Muscle layer of duodenum (tissue), 2 donors: ENCODE measurements around the gene PTPRJ.
"Not testable (repeated sequence)": the region's sequence is repeated elsewhere in the genome, so short reads cannot be mapped to it uniquely, and the experiment has no call there.

Experiments
- H3K27ac ChIP-seq: one replicate; pipeline ENCODE4 v1.7.0; 2013; ENCODE audit warnings: mild to moderate bottlenecking, low read length
- H3K27me3 ChIP-seq: one replicate; pipeline ENCODE4 v1.7.0; 2013; ENCODE audit warnings: low read depth, mild to moderate bottlenecking, control low read depth, low read length
- H3K36me3 ChIP-seq, 2 donors: one replicate each; pipeline ENCODE4 v1.7.0; 2013; ENCODE audit warnings: low read length in 2 of 2, control low read depth in 1 of 2, mild to moderate bottlenecking in 1 of 2; ENCODE audit not compliant: insufficient read depth in 2 of 2, control insufficient read depth in 1 of 2
- H3K4me1 ChIP-seq, 2 donors: one replicate each; pipeline ENCODE4 v1.7.0; 2013; ENCODE audit warnings: low read length in 2 of 2, mild to moderate bottlenecking in 2 of 2, control low read depth in 1 of 2, moderate library complexity in 1 of 2; ENCODE audit not compliant: insufficient read depth in 2 of 2, control insufficient read depth in 1 of 2
- H3K4me3 ChIP-seq, 2 donors: one replicate each; pipeline ENCODE4 v1.7.0; 2013; ENCODE audit warnings: low read length in 2 of 2, low read depth in 1 of 2, mild to moderate bottlenecking in 1 of 2
- H3K9me3 ChIP-seq, 2 donors: one replicate each; pipeline ENCODE4 v1.7.0; 2013; ENCODE audit warnings: low read length in 2 of 2, control low read depth in 1 of 2, mild to moderate bottlenecking in 1 of 2; ENCODE audit not compliant: control insufficient read depth in 1 of 2
- donor health status: healthy.

The PTPRJ gene

GRCh38 chr11:48139896-48140295 is 159.5 kb downstream of the PTPRJ start:
- peaks cover 28 to 45% of the 10 kb centered on the region in 2 donors for H3K36me3 ChIP-seq
- not testable (repeated sequence) for H3K9me3 ChIP-seq

GRCh38 chr11:48141475-48142122 is 161.2 kb downstream of the PTPRJ start:
- Histone ChIP-seq H3K36me3 (peaks cover 26 to 47% of the 10 kb centered on the region in 2 donors), H3K27ac (no peak overlapping the region)

More at GRCh38 chr11:48139896-48140295, 159.5 kb downstream of the PTPRJ start:
- peaks cover 0 to 11% of the 10 kb centered on the region in 2 donors for H3K4me1 ChIP-seq
- H3K27me3 ChIP-seq, H3K27ac ChIP-seq, H3K4me3 ChIP-seq: not testable (repeated sequence)

GRCh38 chr11:48142889-48143288 is 162.5 kb downstream of the PTPRJ start:
- H3K9me3 ChIP-seq: no peaks in the 10 kb centered on the region
- H3K4me3 ChIP-seq: no peak overlapping the region
- peaks cover 36 to 40% of the 10 kb centered on the region in 2 donors for H3K36me3 ChIP-seq
- H3K27me3 ChIP-seq: no peaks in the 10 kb centered on the region
- peaks cover 0 to 11% of the 10 kb centered on the region in 2 donors for H3K4me1 ChIP-seq
- H3K27ac ChIP-seq: no peak overlapping the region

More at GRCh38 chr11:48141475-48142122, 161.2 kb downstream of the PTPRJ start:
- Histone ChIP-seq H3K4me1 (peaks cover 0 to 11% of the 10 kb centered on the region in 2 donors), H3K27me3 (no peaks in the 10 kb centered on the region), H3K4me3 (no peak overlapping the region), H3K9me3 (no peaks in the 10 kb centered on the region)

DNA sequence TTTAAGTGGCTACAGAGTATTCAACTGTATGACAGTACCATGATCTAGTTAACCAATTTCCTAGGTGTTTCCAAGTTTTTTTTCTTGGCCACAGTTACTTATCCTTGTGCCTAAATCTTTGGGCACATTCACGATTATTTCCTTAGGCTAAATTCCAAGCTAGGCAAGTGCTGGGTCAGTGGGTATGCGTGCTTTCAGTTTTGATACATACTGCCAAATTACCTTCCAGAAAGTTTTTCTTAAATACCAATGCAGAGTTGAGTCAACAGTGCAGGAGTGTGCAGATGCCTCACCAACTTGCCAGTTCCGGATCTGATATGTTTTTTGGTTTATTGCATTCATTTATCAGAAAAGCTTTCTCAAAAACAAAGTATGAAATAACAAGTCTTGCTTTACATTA is 168.4 kb downstream of the PTPRJ start:
- Histone ChIP-seq H3K36me3 (peaks cover 40 to 46% of the 10 kb centered on the region in 2 donors), H3K4me1 (no peaks in the 10 kb centered on the region), H3K27me3 (no peaks in the 10 kb centered on the region), H3K4me3 (no peak overlapping the region), H3K27ac (no peak overlapping the region), H3K9me3 (no peaks in the 10 kb centered on the region)

- H3K4me3 ChIP-seq: no peak overlapping the region
- no peaks in the 10 kb centered on the region for H3K9me3 ChIP-seq
- H3K4me1 ChIP-seq: no peaks in the 10 kb centered on the region
- peaks cover 31 to 46% of the 10 kb centered on the region in 2 donors for H3K36me3 ChIP-seq
- H3K27me3 ChIP-seq: no peaks in the 10 kb centered on the region
- H3K27ac ChIP-seq: no peak overlapping the region
Measured at GRCh38 chr11:48150213-48150612, 169.9 kb downstream of the PTPRJ start.

DNA sequence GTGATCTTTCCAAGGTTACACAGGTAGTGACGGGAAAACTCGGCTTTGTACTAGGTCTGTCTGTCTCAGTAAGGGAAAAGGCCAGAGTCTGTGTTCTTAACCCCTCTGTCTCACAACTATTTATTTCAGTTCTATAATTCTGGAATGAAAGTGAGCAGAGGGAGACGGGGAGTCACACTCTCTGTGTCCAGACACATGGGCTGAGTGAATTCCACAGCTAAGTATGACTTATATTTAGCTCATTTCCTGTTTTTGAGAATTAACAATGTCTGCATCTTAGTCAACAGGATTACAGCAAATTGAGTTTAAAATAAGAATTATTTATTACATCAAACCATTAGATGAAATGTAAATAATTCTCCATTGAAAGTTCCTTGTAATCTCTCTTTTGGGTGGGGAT is 173.8 kb downstream of the PTPRJ start:
- Histone ChIP-seq H3K27me3 (no peaks in the 10 kb centered on the region), H3K36me3 (peaks cover 30 to 63% of the 10 kb centered on the region in 2 donors), H3K27ac (no peak overlapping the region), H3K9me3 (no peaks in the 10 kb centered on the region), H3K4me1 (no peaks in the 10 kb centered on the region), H3K4me3 (no peak overlapping the region)

DNA sequence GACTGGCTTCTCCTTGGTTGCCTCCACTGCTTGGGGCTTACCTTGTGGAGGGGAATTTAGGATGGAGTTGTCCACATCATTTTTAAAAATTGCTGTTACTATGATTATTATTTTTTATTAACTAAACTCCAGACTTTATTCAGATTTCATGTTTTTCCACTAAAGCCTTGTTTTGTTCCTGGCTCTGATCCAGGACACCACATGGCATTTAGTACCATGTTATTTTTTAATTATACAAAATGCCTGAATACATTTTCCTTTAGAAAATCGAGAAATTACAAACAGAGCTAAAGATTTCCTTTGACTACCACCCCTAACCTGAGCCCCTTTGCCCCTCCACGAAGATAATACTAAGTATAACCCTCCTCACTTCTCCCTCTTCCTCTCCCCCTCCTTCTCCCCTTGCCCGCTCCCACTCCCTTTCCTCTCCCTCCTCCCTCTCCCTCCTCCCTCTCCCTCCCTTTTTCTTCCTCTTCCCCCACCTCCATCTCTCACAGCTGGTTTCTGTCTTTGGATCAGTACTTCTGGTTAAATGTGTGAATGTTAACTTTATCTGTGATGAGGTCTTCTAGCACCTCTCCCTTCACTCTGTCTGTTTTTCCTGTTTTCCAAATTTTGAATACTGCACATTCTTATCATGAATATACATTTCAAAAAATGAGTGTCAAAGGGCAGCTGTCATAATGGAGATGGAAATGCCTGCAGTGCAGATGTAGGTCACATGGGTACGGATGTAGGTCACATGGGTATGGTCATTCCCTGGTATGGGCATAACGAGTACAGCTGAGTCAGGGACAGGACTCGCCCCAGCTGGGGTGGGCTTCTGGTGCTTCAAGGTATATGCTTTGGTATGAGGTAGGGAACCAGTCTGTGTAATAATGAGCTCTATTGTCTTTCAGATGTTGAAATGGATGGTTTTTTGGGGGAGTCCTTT is 181.9 kb downstream of the PTPRJ start:
- Histone ChIP-seq H3K4me1 (no peaks in the 10 kb centered on the region), H3K9me3 (no peaks in the 10 kb centered on the region), H3K27ac (no peak overlapping the region), H3K36me3 (peaks cover 4 to 18% of the 10 kb centered on the region in 2 donors), H3K27me3 (no peaks in the 10 kb centered on the region), H3K4me3 (no peak overlapping the region)

GRCh38 chr11:48162885-48163268 is 182.5 kb downstream of the PTPRJ start:
- Histone ChIP-seq H3K27me3 (no peaks in the 10 kb centered on the region), H3K4me1 (no peaks in the 10 kb centered on the region), H3K27ac (no peak overlapping the region), H3K4me3 (no peak overlapping the region), H3K9me3 (no peaks in the 10 kb centered on the region), H3K36me3 (peaks cover 0 to 13% of the 10 kb centered on the region in 2 donors)

DNA sequence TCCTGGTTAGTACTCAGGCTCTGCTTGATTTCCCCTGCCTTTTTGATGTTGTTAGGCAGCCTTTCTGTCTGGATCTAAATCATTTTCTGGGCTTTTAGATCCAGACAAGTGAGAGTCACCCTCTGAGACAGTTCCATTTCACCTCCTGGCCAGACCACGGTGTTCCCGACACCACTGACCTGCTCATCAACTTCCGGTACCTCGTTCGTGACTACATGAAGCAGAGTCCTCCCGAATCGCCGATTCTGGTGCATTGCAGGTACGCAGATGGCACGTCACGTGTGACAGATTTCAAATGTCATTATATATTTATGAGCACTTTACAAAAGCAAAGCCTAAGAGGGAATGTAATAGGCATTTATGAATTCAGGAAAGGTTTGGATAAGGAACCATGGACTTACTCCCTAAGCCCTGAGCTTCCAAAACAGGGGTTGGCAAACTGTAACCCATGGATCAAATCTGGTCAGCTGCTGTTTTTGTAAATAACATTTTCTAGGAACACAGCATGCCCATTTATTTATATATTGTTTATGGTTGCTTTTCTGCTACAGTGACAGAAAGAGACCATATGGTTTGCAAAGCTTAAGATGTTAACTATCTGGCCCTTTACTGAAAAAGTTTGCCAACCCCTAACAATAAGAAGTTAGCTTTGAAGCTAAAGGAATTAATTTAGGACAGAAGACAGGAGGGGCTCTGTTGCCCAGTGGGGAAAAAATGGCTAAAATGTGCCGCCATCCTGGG is 183.2 kb downstream of the PTPRJ start:
- Histone ChIP-seq H3K27ac (no peak overlapping the region), H3K4me1 (no peaks in the 10 kb centered on the region), H3K27me3 (no peaks in the 10 kb centered on the region), H3K4me3 (no peak overlapping the region), H3K9me3 (no peaks in the 10 kb centered on the region), H3K36me3 (peaks cover 0 to 13% of the 10 kb centered on the region in 2 donors)

- Histone ChIP-seq H3K36me3 (peaks cover 0 to 13% of the 10 kb centered on the region in 2 donors), H3K27me3 (no peaks in the 10 kb centered on the region), H3K4me3 (no peak overlapping the region), H3K27ac (no peak overlapping the region), H3K4me1 (peaks cover 0 to 7% of the 10 kb centered on the region in 2 donors), H3K9me3 (no peaks in the 10 kb centered on the region)
Measured at GRCh38 chr11:48164836-48165235, 184.5 kb downstream of the PTPRJ start.

- no peak overlapping the region for H3K4me3 ChIP-seq
- no peak overlapping the region for H3K27ac ChIP-seq
- H3K4me1 ChIP-seq: peaks cover 3 to 11% of the 10 kb centered on the region in 2 donors
- H3K27me3 ChIP-seq: no peaks in the 10 kb centered on the region
- peaks cover 0 to 13% of the 10 kb centered on the region in 2 donors for H3K36me3 ChIP-seq
- H3K9me3 ChIP-seq: no peaks in the 10 kb centered on the region
Measured at GRCh38 chr11:48165426-48165825, 185.1 kb downstream of the PTPRJ start.
